ENCODE results near the gene COQ10A.

Gene COQ10A

GRCh38 chr12:56300644-56301464, 34.1 kb downstream of the COQ10A start:
- DNase-seq (ENCODE audit: low read depth, low spot score) = no peak
- peak overlapping the region; percentile 99 for H3K4me3 ChIP-seq (ENCODE audit: low read length)

DNA sequence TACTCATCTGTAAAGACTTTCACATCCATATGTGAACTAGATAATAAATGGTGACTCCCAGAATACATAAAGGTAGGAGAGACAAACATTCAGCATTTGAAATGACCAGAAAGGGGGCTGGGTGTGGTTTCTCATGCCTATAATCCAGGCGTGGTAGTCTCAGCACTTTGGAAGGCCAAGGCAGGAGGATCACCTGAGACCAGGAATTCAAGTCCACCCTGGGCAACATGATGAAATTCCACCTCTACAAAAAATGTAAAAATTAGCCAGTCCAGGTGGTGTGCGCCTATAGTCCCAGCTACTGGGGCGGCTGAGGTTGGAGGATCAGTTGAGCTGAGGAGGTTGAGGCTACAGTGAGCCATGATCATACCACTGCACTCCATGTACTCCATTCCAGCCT, 37.5 kb downstream of the COQ10A start:
- no peak overlapping the region for H3K4me3 ChIP-seq (ENCODE audit: low read length)
- no peak for DNase-seq (ENCODE audit: low read depth, low spot score)

DNA sequence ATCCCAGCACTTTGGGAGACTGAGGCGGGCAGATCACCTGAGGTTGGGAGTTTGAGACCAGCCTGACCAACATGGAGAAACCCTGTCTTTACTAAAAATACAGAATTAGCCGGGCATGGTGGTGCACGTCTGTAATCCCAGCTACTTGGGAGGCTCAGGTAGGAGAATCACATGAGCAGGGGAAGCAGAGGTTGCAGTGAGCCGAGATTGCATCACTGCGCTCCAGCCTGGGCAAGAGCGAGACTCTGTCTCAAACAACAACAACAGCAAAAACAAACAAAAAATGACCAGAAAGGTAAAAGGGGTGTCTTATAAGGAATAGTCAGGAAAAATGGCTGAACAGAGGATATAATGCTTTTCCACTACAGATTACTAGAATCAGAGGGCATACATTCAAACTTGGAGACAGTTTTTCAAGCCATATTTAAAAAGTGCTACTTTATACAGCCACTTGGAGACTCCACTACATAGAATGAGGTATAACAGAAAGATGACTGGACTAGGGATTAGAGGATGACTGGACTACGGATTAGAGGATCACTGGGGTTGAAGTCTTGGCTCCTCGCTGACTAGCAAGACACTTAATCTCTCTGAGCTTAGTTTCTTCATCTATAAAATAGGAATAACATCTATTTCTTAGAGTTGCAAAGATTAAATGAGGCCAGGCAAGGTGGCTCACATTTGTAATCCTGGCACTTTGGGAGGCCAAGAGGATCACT, 38.3 kb downstream of the COQ10A start:
- no peak overlapping the region for H3K4me3 ChIP-seq (ENCODE audit: low read length)
- DNase-seq (ENCODE audit: low read depth, low spot score) = no peak

- DNase-seq (ENCODE audit: low read depth, low spot score) = no peak
- H3K4me3 ChIP-seq (ENCODE audit: low read length) = no peak overlapping the region
Observed at GRCh38 chr12:56307221-56307965, 40.7 kb downstream of the COQ10A start.

- no peak overlapping the region for H3K4me3 ChIP-seq (ENCODE audit: low read length)
- DNase-seq (ENCODE audit: low read depth, low spot score) = no peak
Observed at GRCh38 chr12:56308714-56309113, 42.0 kb downstream of the COQ10A start.

- no peak for DNase-seq (ENCODE audit: low read depth, low spot score)
Observed at GRCh38 chr12:56311003-56311402, 44.3 kb downstream of the COQ10A start.

GRCh38 chr12:56315249-56315621, 48.5 kb downstream of the COQ10A start:
- H3K4me3 ChIP-seq (ENCODE audit: low read length) = peak overlapping the region; percentile 98
- no peak for DNase-seq (ENCODE audit: low read depth, low spot score)

More at GRCh38 chr12:56311003-56311402, 44.3 kb downstream of the COQ10A start:
- H3K4me3 ChIP-seq (ENCODE audit: low read length) = no peak overlapping the region

GRCh38 chr12:56315622-56316473, 49.1 kb downstream of the COQ10A start, which contains the start of gene CNPY2:
CNPY2 (minus strand) TSS chr12:56315988; CDS start chr12:56315217, 771 bp downstream.
- peak within 1 kb of the TSS; percentile 98 for H3K4me3 ChIP-seq (ENCODE audit: low read length)
- DNase-seq (ENCODE audit: low read depth, low spot score) = peak; percentile 92

- no peak for DNase-seq (ENCODE audit: low read depth, low spot score)
- no peak overlapping the region for H3K4me3 ChIP-seq (ENCODE audit: low read length)
Observed at GRCh38 chr12:56317675-56318074, 50.9 kb downstream of the COQ10A start.
